RPMI8226 (cell line): ENCODE data around the gene MCTP1.

Experiments
- DNase-seq: peaks from one replicate; pipeline ENCODE4 v3.0.0-alpha.2; 2015

The MCTP1 gene

DNA sequence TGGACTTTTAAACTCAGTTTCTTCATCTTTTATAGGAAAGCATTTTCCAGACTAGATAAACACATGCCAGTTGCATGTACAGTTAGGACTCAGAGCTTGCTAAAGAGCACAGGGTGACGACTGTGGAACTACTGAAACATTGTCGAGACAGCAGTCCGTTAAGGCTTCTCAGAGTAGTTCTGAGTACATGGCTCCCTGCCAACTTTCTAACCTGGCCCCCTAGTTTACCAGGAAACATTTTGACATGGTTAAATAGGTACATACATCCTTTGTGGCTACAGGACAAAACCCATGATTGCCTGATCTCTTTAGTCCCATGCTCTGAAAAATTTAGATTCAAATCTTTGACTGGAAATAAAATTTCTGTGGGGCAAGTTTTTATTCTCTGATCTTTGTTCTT lies 536.7 kb downstream of the MCTP1 start:
- no peak for DNase-seq

DNA sequence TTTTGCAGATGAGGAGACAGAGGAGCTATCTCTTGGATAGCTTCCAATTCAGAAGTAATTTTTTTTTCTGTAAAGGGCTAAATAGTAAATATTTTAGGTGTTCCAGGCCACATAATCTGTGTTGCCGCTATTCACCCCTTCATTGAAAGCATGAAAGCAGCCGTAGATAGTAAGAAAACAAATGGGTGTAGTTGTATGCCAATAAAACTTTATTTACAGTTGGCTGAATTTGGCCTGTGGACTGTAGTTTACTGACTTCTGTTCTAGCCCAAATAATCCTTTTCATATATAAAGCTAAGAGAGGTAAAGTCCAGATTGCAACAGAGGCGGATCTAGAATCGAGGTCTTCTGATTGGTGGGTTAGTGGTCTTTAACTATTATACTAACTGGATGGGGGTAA lies 537.5 kb downstream of the MCTP1 start:
- no peak for DNase-seq

DNA sequence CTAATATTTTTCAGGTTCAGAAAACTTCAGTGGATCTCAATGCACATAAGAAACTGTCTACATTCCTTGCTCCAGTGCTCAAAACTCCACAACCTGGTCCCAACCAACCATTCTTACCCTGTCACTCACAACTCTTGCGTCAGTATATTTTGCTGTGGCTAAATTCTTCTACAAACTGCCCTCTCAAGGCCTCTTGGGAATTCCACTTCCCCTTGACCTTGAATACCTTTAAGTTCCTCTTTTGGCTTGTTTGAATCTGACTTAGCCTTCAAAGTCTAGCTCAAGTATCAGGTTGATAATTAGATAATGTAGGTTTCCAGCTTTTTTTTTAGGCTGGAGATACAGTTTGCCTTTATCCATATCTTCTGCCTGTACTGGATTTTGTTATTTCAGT lies 538.2 kb downstream of the MCTP1 start:
- peak; percentile 26 for DNase-seq

DNA sequence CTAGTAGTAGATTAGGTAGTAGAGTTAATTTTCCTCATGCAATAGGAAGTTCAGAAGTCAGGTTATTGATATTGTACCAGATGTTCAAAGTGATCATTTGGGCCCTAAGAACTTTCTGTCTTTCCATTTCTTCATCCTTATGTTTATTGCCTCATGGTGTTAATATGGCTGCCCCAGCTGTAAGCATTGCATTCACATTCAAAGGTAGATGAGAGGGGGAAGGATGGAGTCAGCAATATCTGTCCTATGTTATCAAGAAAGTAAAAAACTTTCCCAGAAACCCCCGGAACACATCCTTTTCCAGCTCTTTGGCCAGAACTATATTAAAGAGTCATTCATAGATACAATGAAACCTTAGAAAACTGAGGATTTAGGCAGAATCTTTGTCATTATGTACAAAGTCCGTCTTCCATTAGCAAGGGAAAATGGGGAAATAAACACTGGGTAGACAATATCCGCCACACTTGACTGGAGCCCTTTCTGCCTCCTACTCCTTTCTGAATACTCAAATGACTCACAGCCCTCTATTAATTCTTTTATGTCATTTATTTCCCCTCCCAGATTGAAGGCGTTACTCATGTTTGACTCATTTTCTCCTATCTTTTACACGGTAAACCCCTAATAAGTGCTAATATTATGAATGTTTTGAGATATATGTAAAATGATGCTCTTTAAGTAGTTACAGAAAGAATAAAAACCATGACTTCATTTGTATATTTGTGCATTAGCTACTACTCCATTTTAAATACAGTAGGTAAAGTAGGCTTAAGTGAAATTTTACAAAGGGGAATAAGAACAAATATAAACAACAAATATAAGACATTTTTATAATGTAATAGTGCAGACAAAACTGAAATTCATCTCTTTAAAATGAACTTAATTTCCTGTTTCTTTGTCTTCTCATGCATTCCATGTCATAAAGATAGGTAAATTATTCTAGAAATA lies 538.8 kb downstream of the MCTP1 start:
- DNase-seq = no peak

DNA sequence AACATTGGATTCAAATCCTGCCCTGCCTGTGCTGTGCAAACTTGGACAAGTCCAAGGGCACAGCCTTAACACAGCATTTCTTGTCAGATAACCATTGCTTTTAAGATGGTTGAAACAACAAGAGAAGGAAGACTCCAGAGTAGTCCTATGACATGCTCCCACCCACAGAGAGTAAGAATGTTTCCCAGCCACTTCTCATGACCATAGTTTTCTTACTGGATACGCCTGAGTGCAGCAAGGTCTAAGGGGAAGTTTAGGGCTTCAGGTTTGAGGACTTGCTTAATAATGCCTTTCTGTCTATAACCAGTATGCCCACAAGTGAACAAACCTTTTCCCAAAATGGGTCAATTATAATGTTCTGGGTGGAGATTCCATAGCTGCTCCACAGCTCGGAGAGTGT lies 540.0 kb downstream of the MCTP1 start:
- no peak for DNase-seq

DNA sequence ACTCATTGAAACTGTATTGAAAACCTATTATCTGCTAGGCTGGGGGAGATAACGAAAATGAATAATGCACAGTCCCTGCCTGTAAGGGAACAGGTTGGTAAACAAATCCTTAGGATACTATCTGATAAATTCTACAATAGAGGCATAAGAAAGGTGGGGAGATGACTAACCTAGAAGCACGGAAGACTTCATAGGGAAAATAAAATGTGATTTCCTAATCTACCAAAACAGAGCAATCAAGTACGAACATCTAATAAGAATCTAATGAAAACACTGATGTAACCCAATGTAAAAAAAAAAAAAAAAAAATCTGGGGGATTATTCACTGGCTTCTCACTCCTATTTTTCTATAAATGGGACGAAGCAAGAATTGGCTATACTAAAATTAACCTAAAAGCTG lies 542.0 kb downstream of the MCTP1 start:
- DNase-seq = no peak

DNA sequence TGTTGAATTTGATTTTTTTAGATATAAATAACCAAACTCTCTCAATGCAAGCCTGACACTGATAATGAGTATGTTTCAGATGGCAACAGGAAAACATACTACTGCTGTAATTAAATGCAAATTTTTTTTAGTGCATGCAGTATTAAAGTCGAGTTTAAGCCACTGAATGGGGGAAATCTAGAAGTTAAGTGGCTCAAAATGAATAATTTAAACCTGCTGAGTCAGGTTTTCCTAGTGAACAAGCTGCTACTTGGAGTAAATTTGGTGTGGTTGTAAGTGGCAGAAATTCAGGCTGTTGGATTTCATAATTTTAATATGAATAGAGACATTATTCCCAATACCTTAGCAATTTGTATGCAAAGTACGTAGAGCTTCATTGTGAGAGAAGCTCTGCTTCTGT lies 544.6 kb downstream of the MCTP1 start:
- no peak for DNase-seq

DNA sequence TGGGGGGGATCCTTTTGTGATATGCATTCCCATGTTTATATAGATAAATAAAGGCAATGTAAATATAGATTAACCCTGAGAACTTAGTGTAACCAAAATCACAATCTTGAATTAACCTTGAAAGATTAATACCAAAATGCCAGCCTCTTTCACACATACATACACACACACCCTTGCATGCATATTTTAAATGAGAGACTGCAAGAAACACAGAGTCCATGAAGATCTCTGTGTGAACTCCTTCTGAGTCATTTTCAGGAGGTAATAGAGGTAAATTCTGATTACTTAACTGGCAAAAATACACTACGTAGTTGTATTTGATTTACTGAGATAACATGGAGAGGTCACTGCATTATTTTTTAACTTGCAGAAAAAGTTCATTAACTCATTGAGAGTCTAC lies 548.4 kb downstream of the MCTP1 start:
- DNase-seq = no peak

DNA sequence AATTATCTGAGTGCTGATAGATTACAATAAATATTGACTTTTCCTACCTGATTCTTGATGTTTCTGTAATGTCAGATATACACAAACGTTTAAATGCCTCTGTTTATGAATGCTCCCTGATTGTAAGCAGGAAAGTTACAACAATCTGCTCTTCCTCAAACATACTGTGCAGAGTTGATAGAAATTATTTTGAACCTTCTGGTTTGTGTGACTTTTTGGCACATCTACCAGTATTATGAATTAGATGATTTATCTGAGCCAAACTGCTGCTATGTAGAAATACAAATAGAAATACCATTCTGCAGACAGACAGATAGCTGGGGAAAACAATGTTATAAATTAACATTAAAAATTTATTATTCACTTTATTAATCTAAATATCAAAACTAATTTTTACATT lies 553.4 kb downstream of the MCTP1 start:
- DNase-seq = no peak

DNA sequence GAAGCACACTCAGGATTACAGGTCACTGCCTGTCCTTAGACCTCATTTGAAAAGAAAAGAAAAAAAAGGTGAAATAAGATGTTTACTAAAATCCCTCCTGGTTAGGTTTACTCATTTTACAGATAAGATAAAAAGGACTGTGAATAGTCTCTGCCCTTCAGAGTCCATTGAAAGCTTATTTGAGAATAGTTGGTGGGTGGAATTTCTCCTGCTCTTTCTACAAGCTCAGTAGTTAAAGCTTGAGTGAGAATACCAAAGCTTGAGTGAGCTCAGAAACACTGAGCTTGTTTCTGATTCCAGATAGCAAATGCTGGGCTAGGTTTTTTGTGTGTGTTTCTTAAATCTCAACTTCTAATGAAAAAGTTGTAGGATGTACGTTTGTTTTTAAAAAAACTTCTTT lies 559.8 kb downstream of the MCTP1 start:
- no peak for DNase-seq

DNA sequence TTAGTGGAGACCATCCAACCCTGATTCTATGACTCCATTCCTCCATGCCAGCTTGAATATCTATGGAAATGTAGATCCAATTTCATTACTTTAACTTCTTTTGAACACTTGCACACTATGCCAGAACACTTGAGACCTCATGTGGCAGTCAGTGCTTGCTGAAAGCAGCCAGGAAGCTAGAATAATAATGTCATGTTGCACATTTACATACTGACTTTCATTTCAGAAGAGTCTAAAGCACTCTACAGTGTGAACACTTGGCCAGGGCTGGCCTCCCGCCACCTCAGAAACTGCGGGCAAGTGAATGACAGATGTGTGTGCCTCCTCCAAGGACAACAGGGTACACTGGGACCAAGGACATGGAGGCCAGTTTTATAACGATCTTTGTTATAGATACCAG lies 569.1 kb downstream of the MCTP1 start:
- DNase-seq = no peak

DNA sequence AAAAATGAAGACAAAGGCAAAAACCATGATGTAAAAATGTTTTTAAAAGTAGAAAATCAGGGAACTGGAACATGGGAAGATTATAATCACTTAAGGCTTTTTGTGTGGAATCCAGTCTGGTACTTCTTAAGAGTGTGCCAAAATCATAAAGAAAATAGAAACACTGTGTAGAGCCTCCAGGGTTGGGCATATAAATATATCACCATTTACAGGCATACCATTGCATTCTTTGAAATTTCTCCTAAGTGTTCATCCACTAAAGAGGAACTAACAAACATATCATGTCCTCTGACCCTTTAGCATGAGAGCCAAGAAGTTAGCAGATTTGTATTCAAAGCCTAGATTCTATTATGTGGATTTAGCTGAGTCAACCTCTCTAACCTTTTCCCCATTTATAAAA lies 573.1 kb downstream of the MCTP1 start:
- no peak for DNase-seq

DNA sequence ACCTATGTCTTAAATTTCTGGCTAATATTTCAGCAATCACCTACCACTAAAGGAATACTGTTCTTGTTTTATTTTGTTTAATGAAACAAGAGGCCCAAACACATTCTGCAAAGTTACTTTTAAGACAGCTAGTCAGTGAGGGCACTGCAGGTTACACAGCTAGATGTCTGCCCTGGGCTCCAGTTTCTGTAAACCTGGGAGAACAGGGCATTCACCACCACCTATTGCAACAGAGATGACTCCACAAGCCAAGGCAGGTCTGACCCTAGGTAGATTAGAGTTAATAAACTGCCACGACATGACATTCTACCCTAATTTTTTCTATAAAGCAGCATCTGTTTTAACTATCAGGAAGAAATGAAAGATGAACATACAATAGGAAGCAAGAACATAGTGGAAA lies 575.6 kb downstream of the MCTP1 start:
- no peak for DNase-seq

DNA sequence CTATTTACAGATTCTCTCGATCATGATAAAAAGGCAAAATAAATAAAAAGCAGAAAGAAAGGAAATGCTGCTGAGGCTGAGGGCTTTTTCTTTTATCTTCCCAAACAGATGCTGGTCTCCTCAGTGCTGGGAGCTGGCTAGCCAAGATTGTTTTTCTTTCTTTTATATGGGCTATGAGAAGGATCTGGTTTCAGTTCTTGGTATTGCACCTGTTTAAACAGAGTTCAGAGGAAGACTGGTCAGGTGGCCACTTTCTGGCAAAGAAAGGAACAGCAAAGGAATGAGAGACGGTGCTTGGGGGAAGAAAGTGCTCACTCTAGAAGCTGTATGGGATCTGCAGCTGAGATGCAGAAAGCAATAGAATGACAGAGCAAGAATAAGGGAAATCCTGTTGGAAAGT lies 577.5 kb downstream of the MCTP1 start:
- DNase-seq = peak; percentile 85

DNA sequence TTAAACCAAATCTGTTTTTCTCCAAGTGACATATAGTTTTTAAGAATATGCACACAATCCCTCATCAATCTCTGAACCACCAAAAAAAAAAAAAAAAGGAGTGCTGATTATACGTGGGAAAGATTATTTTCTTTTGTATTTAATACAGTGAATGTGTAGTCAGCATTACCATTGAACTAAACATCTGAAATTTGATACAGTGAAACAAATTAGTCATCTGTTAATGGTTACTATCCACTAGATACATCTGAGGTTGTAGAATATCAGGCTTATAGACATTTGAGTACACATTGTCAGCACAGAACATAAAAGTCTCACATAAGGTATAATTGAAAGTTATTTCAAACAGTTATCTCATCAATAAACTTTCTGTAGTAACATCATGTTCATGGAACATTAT lies 579.5 kb downstream of the MCTP1 start:
- no peak for DNase-seq

DNA sequence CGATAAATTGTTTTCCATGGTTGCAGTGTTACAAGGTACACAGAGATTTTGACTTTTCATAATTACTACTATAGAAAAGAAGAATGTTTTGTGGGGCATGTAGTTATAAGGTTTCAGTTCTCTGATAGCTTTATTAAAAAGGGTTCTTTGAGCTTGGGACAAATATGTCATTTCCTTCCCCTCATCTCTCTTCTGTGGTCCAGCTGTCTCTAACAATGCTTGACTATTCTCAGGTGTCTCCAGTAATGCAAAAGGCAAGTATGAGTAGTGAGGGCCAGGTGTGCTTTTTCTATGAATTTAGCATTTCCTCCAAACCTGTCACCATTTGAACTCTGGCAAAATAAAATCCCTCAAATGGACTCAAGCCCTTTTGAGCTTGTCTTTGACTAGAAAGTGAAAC lies 582.2 kb downstream of the MCTP1 start:
- DNase-seq = peak; percentile 49

DNA sequence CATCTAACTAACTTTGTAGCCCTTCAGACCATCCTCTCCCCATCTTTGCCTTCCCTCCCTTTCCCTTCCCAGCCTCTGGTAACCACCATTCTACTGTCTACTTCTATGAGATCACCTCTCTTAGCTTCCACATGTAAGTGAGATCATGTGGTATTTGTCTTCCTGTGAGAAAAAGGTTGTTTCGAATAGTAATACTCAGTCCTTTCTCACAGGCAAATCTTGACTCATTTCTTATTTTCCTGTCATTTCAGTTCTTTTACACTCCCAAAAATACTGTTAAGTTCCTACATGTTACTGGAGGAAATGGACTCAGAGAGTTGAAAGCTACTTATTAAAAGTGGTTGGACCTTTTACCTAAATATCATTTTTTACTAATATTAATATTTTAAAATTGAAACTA lies 584.3 kb downstream of the MCTP1 start:
- no peak for DNase-seq

DNA sequence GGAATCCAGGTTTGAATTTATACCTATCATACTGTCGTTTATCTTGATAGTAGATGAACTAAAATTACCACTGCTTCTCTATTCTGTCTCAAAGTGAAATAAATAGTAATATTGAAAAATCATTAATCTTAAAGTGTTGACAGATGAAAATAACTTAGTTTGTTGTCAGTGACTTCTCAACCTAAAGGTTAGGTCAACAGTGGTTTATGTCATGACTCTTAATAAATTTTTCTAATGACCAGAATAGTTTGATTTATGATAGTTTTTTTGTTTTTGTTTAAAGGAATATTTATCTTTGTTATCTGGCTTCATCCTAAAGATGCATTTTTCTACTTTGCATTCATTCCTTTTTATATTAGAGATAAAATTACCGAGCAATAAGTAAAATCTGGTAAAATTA lies 585.3 kb downstream of the MCTP1 start:
- no peak for DNase-seq

DNA sequence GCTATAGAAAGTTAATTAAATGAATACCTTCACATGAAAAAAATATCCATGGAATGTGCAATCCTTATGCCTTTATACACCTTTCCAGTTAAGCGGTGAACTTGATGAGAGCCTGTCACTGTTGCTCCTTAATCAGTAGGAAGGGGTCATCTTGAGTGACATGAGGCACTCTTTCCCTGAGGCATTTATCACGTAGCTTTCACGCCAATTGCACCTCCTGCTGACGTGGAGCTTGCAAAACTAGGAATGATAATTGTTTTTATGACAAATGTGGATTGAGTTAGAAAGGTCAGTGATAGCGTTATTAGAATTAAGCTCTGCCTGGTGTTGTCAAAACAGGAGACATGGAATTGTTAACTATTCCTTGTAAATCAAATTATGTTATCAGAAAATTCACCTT lies 586.7 kb downstream of the MCTP1 start:
- no peak for DNase-seq

DNA sequence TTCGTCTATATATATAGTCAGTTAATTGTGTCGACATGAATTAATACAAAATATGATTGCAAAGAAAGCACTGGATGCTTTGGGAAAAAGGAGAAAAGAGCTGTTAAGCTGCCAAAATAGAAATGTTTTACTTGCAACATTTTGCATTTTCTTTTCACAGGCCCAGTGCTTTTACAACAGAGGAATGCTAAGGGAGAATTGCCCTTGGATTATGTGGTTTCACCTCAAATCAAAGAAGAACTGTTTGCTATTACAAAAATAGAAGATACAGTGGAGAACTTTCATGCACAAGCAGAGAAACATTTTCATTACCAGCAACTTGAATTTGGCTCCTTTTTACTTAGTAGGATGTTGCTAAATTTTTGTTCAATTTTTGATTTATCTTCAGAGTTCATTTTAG lies 590.2 kb downstream of the MCTP1 start:
- no peak for DNase-seq

DNA sequence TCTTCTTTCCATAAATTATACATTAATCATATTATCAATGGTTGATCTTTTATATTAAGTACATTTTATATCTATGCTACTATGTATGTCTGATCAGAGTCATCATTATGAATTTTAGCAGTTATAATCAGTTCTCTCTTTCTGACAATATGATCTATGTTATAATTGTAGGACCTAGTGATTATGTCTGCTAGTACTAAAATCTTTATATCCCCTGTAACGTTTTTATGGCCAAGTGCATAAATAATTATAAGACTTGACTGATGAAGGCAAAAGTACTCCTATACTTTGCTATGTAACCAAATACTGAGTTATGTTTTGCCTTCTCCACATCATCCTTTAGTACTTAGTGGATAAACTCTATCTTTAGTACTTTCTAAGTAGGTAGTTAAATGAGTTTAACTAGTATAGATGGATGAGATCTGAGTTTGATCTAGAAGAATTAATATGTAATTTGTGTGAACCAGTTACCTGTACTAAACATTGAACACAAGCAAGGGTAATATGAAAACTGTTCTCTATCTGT lies 591.0 kb downstream of the MCTP1 start:
- no peak for DNase-seq

DNA sequence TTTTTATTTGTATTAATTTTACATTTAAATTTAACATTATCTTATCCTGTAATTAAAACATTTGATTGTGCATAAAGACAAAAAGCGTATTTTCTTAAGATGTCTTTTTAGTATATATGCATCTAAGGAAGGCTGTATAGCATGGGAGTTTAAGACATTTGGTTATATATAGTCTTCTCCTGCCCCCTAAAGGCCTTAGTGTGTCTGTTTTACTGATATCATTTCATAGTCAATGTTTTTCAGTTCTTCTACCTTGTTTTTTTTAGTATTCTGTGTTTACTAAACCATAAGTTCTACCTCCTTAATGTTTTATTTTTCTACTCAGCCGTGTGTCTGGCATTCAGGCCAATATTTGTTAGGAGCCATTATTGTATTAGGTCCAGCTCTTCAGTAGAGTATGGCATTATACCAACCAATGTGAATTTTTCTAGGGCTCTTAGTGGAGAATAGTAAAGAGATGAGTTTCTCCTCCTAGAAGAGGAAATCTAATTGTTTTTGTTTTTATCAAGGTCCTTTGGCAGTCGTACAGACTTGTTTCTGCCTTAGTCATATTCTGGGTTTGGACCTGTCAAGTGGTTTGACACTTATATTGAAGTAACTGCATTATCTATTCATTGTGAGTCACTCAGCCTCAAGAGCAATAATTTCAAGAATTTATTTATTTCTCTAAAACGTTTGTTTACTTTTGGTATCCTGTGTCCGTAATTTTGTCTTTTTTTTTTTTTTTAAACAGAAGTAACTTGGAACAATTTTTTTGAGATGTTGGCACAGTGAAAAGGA lies 591.7 kb downstream of the MCTP1 start:
- peak; percentile 12 for DNase-seq

DNA sequence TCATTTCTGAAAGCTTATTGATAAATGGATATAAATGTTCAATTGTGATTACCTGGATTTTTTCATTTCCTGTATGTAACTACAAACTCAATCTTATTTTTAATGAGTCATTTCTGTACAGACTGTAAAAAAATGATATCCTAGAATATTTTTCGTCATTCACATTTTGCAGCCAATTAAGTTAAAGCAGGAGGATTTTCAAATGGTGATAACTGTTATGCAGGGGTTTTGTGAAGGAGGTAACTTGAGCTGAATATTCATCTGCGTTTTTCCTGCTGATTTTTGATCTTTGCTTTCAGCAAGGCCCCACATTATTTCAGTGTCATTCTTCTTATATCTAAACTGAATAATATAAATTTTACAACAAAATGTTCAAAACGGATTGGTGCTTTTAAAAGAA lies 592.3 kb downstream of the MCTP1 start:
- DNase-seq = no peak

DNA sequence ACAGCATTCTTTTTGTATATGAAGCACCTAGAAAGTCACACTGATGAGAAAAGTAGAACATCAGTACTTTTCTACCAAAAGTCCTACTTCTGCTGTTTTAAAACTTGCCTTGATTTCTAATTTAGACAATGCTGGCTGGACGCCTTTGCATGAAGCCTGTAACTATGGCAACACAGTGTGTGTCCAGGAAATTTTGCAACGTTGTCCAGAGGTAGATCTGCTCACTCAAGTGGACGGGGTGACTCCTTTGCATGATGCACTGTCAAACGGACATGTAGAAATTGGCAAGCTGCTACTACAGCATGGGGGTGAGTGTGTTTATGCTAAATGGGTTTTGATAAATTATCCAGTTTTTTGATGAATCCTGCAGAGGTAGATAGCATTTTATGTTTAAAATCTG lies 592.9 kb downstream of the MCTP1 start:
- no peak for DNase-seq
